K562 (cell line): ENCODE measurements around the gene CRKL. TPM values are rescaled to one million over a fixed set of nuclear protein-coding genes. Genes with fewer than 3 reads are reported as not detected.
A peak's percentile ranks its signal among the peaks of the same experiment; 100 is the strongest.

ENCODE experiments used
- CHD4 ChIP-seq: fragments of 200-600 bp; sonication (generic); IDR thresholded peaks from 3 replicates; pipeline ENCODE4 v1.6.1; 2012; ENCODE audit warnings: low read depth, mild to moderate bottlenecking, mixed read lengths, low read length, inconsistent platforms; ENCODE audit not compliant: insufficient read depth, insufficient replicate concordance, poor library complexity, severe bottlenecking
- MLX ChIP-seq, 2 experiments: fragments of 450-650 bp in 1 of 2; sonication (generic) in 1 of 2; formaldehyde crosslinking; conservative IDR thresholded peaks; 2 replicates each; pipeline versions ENCODE4 v1.4.0 to v1.8.1; 2020 to 2022; ENCODE audit warnings: mild to moderate bottlenecking in 1 of 2, missing genetic modification reagents in 1 of 2
- OTX1 ChIP-seq: fragments of 450-650 bp; formaldehyde crosslinking; IDR thresholded peaks from 2 replicates; pipeline ENCODE4 v1.4.0; 2022; ENCODE audit warnings: mild to moderate bottlenecking
- SAP30 ChIP-seq: fragments of 200-600 bp; sonication (generic); IDR thresholded peaks from 2 replicates; pipeline ENCODE4 v1.6.1; 2012; ENCODE audit warnings: borderline replicate concordance, low read depth, mild to moderate bottlenecking, moderate library complexity, low read length, control low read depth, inconsistent platforms; ENCODE audit not compliant: insufficient read depth, poor library complexity, severe bottlenecking
- ZSCAN29 ChIP-seq: fragments of 450-650 bp; IDR thresholded peaks from 2 replicates; pipeline ENCODE4 v1.6.1; 2017
- polyA plus RNA-seq, 8 experiments: library from polyadenylated mRNA; depleted of rRNA in 4 of 8; stranded (reverse) in 5 of 8; unstranded in 3 of 8; fragments of >200 nt; fragmentation: Nextera tagmentation in 2 of 8; fragmentation: Illumina TruSeq in 1 of 8; extraction: Ambion mirVana in 2 of 8; extraction: Trizol in 1 of 8; gene quantifications; 2 replicates each; pipeline versions ENCODE4 v1.2.1 to v1.2.3, GENCODE V29; 2011 to 2014; ENCODE audit warnings: inconsistent platforms in 1 of 8, missing spikeins in 1 of 8
- total RNA-seq, 7 experiments: library from RNA; depleted of rRNA in 6 of 7; stranded (reverse); fragments of >200 nt in 6 of 7; fragmentation: Illumina TruSeq in 2 of 7; extraction: Trizol in 2 of 7; gene quantifications; 2 replicates each; pipeline versions ENCODE4 v1.2.1 to v1.2.3, GENCODE V29; 2011 to 2021; ENCODE audit warnings: low replicate concordance in 1 of 7
- TF ChIP-seq, protein P1 (sequence below), 2 experiments: IDR thresholded peaks; 2 replicates each; pipeline ENCODE4 v1.6.1; 2012; ENCODE audit warnings: improper control_type of control experiment in 2 of 2, low read depth in 2 of 2, low read length in 2 of 2, borderline replicate concordance in 1 of 2

Gene CRKL
- total and polyA plus RNA-seq, 9 of the 15 experiments (the other 6 are each of a cell fraction or from before 2014, with no cell fraction given), result 100 to 263 (median 124) TPM

DNA sequence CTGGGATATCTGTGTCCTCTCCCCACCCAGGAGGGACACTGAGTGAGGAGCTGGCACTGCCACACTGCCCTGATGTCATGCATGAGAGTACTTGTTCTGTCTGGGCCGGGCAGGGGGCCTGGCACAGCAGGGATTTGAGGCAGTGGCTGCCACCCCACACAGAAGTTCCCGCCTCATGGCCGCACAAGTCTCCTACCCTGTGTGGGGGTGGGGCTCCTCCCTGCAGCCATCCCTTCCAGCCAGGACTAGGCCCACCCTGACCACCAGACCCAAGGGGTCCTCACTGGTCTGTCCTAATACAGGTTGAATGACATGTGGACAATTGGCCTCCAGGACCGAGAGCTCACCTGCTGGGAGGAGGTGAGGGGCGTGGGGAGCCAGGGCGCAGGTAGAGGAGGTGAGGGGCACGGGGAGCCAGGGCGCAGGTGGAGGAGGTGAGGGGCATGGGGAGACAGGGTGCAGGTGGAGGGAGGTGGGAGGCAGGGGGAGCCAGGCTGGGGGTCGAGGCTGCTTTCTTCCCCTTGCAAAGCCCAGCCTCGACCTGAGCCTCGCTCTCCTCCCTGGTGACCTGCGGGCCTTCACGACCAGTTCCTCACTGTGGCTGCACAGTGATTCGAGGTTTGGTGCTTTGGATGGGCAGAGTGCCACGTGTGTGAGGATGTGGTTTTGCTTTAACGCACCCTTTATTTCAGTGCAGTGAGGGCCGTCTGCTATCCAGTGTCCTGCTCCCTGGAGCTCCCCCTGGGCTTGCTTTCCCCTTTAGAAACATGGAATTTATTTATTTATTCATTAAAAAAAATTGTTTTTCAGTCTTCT is 72.3 kb downstream of the CRKL start (continued):
- TF ChIP-seq, protein P1, sequence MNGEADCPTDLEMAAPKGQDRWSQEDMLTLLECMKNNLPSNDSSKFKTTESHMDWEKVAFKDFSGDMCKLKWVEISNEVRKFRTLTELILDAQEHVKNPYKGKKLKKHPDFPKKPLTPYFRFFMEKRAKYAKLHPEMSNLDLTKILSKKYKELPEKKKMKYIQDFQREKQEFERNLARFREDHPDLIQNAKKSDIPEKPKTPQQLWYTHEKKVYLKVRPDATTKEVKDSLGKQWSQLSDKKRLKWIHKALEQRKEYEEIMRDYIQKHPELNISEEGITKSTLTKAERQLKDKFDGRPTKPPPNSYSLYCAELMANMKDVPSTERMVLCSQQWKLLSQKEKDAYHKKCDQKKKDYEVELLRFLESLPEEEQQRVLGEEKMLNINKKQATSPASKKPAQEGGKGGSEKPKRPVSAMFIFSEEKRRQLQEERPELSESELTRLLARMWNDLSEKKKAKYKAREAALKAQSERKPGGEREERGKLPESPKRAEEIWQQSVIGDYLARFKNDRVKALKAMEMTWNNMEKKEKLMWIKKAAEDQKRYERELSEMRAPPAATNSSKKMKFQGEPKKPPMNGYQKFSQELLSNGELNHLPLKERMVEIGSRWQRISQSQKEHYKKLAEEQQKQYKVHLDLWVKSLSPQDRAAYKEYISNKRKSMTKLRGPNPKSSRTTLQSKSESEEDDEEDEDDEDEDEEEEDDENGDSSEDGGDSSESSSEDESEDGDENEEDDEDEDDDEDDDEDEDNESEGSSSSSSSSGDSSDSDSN (IDR thresholded peaks at IDR 0.05; ENCODE audit: borderline replicate concordance in 1 of 2, low read depth in 2 of 2, low read length in 2 of 2), result no peak
- TF ChIP-seq MLX (CRISPR knock-in tag; conservative IDR thresholded peaks at IDR 0.05), result 0 out of 4 replicates have a peak, but pooled peaks of 1 of the 2 experiments have one; percentile 48
- TF ChIP-seq SAP30, result peak; percentile 2
- no peak for TF ChIP-seq CHD4
- TF ChIP-seq OTX1 (CRISPR knock-in tag), result peak; percentile 17; the same call in 1 of the 2 replicates
- TF ChIP-seq ZSCAN29, result no peak
